ENCODE results near the gene VWA1. TPM values are rescaled to one million over a fixed set of nuclear protein-coding genes. Genes with fewer than 3 reads are reported as not detected.
A peak's percentile ranks its signal among the peaks of the same experiment; 100 is the strongest.

The VWA1 gene
- total RNA-seq, 1 donor from 2014 or later: 8.9 TPM

DNA sequence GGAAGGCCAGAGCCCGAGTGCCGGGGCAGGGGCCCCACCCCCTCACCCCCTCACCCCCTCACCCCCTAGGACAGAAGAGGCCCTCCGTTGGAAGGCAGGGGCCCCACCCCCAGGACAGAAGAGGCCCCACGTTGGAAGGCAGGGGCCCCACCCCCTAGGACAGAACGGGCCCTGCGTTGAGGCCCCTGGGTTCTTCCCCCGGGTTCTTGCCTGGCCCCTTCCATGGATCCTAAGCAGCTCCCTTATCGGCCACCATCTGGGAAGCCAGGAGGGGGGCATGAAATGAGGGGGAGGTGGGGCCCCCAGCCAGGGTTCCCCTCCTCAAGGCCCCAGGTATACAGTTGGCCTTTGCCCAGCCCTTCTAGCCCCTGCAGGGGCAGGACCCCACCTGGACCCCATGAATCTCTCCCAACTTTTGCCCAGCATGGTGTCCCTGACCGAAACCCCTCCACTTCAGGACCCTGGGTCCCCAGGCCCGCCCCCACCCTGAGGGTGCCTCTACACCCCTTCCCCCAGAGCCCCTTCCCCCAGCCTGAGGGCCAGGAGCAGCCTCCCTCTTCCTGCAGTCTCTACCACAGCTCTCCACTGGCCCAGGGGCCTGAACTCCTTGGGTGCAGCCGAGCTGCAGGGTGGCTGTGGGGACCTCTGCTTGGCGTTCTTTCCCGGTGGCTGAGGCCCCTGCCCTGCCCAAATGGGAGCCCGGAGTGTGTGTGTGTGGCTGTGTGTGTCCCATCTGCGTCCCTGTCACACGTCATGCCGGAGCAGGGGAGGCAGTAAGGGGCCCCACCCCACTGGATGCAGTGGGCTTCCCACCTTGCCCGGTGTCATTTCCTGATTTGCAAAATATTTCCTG lies 4.3 kb upstream of the VWA1 start:
- Mint-ChIP-seq H3K27ac (ENCODE audit: unreplicated experiment) (no peak overlapping the region), H3K36me3 (ENCODE audit: low read depth) (no peaks in the 10 kb centered on the region), H3K4me1 (peaks cover 38% of the 10 kb centered on the region), H3K9me3 (no peaks in the 10 kb centered on the region), H3K27me3 (ENCODE audit: low read depth) (peaks cover 31% of the 10 kb centered on the region), H3K4me3 (no peak overlapping the region)
- TF ChIP-seq, protein P1, sequence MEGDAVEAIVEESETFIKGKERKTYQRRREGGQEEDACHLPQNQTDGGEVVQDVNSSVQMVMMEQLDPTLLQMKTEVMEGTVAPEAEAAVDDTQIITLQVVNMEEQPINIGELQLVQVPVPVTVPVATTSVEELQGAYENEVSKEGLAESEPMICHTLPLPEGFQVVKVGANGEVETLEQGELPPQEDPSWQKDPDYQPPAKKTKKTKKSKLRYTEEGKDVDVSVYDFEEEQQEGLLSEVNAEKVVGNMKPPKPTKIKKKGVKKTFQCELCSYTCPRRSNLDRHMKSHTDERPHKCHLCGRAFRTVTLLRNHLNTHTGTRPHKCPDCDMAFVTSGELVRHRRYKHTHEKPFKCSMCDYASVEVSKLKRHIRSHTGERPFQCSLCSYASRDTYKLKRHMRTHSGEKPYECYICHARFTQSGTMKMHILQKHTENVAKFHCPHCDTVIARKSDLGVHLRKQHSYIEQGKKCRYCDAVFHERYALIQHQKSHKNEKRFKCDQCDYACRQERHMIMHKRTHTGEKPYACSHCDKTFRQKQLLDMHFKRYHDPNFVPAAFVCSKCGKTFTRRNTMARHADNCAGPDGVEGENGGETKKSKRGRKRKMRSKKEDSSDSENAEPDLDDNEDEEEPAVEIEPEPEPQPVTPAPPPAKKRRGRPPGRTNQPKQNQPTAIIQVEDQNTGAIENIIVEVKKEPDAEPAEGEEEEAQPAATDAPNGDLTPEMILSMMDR (conservative IDR thresholded peaks at IDR 0.05): no peak
- no peak for DNase-seq (ENCODE audit: low read depth, low spot score)

DNA sequence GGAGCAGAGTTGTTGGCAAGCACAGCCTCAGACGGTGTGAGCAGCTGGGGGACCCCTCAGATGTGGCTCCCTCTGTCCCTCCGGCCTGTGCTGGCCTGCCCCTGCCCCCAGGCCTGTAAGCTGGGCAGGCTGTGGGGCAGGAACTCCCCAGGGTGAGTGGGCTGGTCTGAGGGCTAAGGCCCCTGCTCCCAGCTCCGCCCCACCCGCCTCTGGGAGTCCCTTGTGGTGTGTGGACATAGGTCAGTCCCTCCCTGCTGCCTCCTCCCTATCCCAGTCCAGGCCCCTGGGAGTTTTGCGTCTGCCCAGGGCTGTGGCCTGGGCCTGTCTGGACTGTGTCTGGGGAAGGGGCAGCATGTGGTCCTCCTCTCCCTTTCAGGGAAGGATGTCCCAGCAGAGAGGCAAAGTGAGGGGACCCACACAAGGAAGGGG lies 3.6 kb upstream of the VWA1 start:
- peaks cover 36% of the 10 kb centered on the region for H3K4me1 Mint-ChIP-seq
- no peak for DNase-seq (ENCODE audit: low read depth, low spot score)
- no peak overlapping the region for H3K27ac Mint-ChIP-seq (ENCODE audit: unreplicated experiment)
- no peaks in the 10 kb centered on the region for H3K9me3 Mint-ChIP-seq
- H3K36me3 Mint-ChIP-seq (ENCODE audit: low read depth): no peaks in the 10 kb centered on the region
- H3K27me3 Mint-ChIP-seq (ENCODE audit: low read depth): peaks cover 35% of the 10 kb centered on the region
- H3K4me3 Mint-ChIP-seq: peak overlapping the region; percentile 38
- TF ChIP-seq, protein P1 (conservative IDR thresholded peaks at IDR 0.05): no peak

DNA sequence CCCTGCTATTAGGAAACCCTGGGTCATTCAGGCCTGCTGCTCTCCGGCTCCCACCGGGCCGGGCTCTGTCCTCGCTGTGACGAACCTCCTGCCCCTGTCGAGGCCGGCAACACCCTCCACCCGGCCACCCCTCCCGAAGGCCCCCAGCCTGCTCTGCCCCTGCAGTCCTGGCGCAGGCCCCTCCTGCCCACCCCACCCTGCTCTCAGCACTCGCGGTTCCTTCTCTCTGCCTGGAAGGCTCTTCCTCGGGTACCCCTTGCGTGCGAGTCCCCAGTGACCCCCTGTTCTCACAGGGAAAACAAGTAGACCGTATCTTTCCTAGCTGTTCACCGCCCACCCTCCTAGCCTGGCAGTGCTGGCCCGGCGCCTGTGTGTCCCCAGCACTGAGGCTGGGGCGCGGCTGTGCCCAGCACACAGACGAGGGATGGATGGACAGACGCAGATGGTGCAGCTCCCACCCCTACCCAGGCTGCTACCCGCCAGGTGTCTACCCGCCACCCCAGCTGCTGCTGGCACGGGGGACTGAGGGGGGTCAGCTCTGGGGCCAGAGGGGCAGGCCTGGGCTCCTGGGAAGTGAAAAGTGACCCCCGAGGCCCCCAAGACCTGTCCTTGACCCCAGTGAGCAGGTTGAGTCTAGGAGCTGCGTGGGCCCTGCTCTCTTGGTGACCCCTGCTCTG lies 3.1 kb upstream of the VWA1 start:
- TF ChIP-seq, protein P1 (conservative IDR thresholded peaks at IDR 0.05): no peak
- Mint-ChIP-seq H3K9me3 (no peaks in the 10 kb centered on the region), H3K27ac (ENCODE audit: unreplicated experiment) (peak overlapping the region; percentile 84), H3K4me1 (peaks cover 36% of the 10 kb centered on the region), H3K4me3 (peak overlapping the region; percentile 85), H3K36me3 (ENCODE audit: low read depth) (no peaks in the 10 kb centered on the region), H3K27me3 (ENCODE audit: low read depth) (peaks cover 35% of the 10 kb centered on the region)
- DNase-seq (ENCODE audit: low read depth, low spot score): no peak

DNA sequence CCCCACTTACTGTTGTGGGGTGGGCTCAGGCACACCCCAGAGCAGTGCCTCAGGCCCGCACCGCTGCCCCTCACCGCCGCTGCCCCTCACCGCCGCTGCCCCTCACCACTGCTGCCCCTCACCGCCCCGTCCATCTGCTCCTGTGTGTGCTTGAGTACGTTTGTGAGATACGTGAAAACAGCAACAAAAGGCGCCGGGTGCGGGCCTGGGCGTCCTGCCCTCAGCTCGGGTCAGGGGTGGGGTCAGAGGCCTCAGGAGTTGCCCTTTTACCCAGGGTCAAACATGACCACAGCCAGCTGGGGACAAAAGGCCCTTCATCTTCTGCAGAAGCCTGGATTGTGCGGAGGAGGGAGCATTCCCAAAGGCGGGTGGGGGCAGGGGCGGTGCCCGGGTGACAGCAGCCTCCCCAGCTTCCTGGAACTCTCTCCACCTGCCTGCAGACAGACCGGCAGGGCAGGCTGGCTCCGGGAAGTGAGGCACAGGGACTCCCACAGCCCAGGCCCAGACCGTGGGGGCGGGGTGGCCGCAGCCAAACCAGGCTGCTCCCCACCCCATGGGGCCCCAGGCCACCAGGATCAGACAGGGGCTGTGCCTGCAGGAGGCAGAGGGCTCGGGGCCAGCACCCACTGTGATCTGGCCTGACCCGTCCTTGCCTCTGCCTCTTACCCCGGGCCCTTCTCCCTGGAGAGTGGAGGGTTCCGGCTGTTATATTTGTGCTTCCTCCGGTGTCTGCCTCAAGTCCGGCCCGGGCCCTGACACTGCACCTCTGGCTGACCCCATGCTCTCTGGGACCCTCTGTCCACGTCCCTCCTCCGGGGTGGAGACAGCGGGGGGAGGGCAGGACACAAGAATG lies 2.3 kb upstream of the VWA1 start:
- Mint-ChIP-seq H3K4me1 (peaks cover 36% of the 10 kb centered on the region), H3K4me3 (peak overlapping the region; percentile 85)

DNA sequence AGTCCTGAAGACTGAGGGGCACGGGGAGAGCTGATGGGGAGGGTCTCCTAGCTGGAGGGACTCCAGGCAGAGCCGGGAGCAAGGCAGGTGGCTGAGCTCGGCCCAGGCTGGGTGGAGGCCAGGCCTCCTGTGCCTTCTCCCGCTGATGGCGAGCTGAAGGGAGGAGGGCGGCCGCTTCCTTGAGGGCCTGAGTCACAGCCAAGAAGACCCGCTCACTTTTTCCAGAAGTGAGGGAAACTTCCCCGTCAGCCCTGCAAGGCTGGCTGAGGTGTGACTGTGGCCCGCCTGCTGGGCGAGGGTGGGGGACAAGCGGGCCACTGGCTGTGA lies 1.7 kb upstream of the VWA1 start:
- TF ChIP-seq, protein P1 (conservative IDR thresholded peaks at IDR 0.05): no peak
- H3K4me3 Mint-ChIP-seq: no peak overlapping the region

More for the DNA sequence above, 2.3 kb upstream of the VWA1 start:
- H3K9me3 Mint-ChIP-seq: no peaks in the 10 kb centered on the region
- H3K27me3 Mint-ChIP-seq (ENCODE audit: low read depth): peaks cover 35% of the 10 kb centered on the region
- H3K27ac Mint-ChIP-seq (ENCODE audit: unreplicated experiment): no peak overlapping the region
- TF ChIP-seq, protein P1 (conservative IDR thresholded peaks at IDR 0.05): no peak
- DNase-seq (ENCODE audit: low read depth, low spot score): peak; percentile 78
- H3K36me3 Mint-ChIP-seq (ENCODE audit: low read depth): no peaks in the 10 kb centered on the region

More for the DNA sequence above, 1.7 kb upstream of the VWA1 start:
- DNase-seq (ENCODE audit: low read depth, low spot score): peak; percentile 43
- Mint-ChIP-seq H3K36me3 (ENCODE audit: low read depth) (no peaks in the 10 kb centered on the region), H3K27ac (ENCODE audit: unreplicated experiment) (no peak overlapping the region), H3K9me3 (no peaks in the 10 kb centered on the region), H3K27me3 (ENCODE audit: low read depth) (peaks cover 30% of the 10 kb centered on the region), H3K4me1 (peaks cover 31% of the 10 kb centered on the region)

Data from neural crest cell (in vitro differentiated cells).